Right lobe of liver (tissue), 4 donors: ENCODE measurements around the gene KIAA1549.

Experiments
- CTCF ChIP-seq, 4 donors: fragments of 200-600 bp in 3 of 4; fragments of 450-650 bp in 1 of 4; IDR thresholded peaks; one replicate each; pipeline versions ENCODE4 v1.5.1 to v1.8.0; 2016 to 2022; ENCODE audit warnings: antibody characterized with exemption in 4 of 4, mild to moderate bottlenecking in 2 of 4
- POLR2A ChIP-seq: fragments of 450-650 bp; IDR thresholded peaks from one replicate; pipeline ENCODE4 v1.6.1; 2017; ENCODE audit warnings: antibody characterized with exemption, mild to moderate bottlenecking
- donor health status: DM: no; HTN: no; CAD: no.
- donor health status: DM: no; HTN: no; CAD: no.
- donor health status: DM: no; HTN: yes; CAD: no.

- no peak for TF ChIP-seq CTCF (IDR thresholded peaks at IDR 0.05)
- TF ChIP-seq POLR2A, result no peak
Measured at GRCh38 chr7:138895679-138896078, 85.5 kb downstream of the KIAA1549 start.
